HG03521 (cell line): Measurements from ENCODE around the gene ZNF175.
"Not testable (repeated sequence)": the region's sequence is repeated elsewhere in the genome, so short reads cannot be mapped to it uniquely, and the experiment has no call there.

Experiments used
- ATAC-seq: cut with Tn5 transposase; IDR thresholded peaks from one replicate; pipeline ENCODE4 v1.9.1; 2021; ENCODE audit warnings: mild to moderate bottlenecking, moderate library complexity; ENCODE audit not compliant: unreplicated experiment

Gene ZNF175

DNA sequence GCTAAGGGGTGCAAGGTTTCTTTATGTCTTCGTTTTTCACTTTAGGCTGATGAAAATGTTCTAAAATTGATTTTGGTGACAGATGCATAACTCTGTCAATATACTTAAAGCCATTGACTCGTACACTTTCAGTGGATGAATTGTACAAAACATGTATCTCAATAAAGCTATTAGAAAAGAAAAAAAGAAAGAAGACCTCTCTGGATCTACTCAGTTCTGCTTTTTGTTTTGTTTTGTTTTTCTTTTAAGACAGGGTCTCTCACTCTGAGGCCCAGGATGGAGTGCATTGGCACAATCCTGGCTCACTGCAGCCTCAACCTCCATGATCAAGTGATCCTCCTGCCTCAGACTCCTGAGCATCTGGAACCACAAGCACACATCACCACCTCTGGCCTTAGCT lies 55.6 kb downstream of the ZNF175 start:
- no peak for ATAC-seq

DNA sequence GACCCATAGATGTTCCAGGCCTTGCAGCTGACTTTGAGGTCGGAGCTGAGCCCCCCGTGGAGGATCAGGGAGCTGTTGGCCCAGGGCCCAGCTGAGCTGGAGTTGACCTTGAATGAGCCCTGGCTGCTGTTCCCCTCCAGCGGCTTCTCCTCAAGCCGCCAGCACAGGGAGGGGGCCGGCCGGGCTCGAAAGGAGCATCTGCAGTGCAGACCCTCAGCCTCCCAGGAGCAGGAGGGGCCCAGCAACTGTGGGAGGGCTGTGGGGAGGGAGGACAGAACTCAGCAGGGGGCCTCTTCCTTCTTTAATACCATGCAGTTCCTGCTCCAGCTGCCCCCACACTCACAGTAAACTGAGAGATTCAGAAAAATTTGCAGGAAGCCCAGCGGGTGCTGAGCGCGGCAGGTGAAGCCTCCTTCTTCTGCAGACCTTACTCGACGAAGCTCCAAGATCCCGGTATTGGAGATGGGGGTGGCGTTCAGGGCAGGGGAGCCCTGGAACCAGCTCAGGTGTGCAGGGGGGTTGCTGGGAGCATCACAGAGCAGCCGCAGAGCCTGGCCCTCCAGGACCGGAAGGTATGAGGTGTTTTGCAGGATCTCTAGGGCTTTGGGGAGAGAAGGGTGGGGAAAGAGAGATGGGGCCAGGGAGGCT lies 56.5 kb downstream of the ZNF175 start:
- ATAC-seq, result no peak

DNA sequence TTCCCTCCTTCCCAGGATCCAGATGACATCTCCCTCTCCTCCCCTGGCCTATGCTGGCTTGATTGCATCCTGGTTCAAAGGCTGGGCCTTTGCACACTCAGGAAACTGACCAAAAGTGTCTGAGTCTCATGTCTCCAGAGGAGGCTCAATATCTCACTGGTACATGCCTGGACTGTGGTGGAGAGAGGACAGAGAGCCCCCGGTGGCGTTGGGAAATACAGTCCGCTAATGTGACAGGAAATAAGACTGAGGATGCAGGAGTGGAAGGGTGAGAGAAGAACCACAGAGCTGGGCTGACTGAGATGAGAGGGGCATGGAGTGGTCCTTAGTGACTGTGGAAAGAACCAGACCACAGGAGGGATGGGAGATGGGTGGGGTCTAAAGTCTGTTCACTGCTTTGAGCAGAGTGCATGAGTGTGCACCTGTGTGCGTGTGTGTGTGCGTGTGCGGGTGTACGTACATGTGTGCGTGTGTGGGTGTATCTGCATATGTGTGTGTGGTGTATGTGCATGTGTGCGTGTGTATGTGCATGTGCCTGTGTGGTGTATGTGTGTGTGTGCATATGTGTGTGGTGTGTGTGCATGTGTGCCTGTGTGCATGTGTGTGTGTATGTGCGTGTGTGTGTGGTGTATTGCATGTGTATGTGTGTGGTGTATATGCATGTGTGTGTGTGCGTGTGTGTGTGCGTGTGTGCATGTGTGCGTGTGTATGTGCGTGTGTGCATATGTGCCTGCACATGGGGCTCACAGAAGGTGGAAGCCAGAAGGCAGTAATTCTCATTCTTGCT lies 57.3 kb downstream of the ZNF175 start:
- ATAC-seq, result no peak

DNA sequence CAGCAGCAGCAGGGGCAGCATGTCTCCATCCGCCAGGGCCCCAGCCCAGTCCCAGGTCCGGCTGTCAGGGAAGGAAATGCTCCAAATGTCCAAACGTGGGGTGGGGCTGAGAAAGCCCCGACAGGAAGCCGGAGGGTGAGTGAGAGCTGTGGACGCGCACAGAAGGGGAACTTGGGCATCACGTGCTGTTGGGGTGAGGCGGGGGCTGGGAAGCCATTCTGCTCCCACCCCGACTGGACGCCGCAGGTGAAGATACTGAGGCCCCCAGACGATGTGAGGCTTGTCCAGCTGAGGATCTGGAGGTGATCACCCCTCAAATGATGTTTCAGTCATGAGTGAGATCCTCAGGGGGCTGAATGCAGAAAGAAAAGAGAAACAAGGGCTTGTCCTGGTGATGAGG lies 59.2 kb downstream of the ZNF175 start, which contains the start of gene SIGLEC5:
Gene SIGLEC5 (minus strand): TSS at position 87 of the 400 bp plus-strand sequence. CDS start 66 bp downstream, at position 21.
- not testable (repeated sequence) for ATAC-seq

DNA sequence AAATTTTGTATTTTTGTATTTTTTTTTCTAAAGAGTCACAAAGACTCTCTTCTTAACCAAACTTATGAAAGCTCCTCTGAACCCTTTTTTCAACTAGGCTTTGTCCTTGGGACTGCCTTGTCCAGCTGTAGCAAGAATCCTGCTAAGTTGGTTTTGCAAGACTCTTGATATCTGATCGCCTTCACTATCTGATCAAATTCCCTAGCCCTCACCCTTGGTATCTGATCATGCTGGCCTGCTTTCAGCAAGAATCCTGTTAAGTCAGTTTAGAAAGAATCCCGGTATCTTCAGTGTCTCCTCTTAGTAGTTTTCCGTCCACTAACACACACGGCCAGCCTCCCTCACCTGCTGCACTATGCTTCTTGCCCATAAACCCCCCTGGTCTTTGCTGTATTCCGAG lies 61.0 kb downstream of the ZNF175 start:
- no peak for ATAC-seq

DNA sequence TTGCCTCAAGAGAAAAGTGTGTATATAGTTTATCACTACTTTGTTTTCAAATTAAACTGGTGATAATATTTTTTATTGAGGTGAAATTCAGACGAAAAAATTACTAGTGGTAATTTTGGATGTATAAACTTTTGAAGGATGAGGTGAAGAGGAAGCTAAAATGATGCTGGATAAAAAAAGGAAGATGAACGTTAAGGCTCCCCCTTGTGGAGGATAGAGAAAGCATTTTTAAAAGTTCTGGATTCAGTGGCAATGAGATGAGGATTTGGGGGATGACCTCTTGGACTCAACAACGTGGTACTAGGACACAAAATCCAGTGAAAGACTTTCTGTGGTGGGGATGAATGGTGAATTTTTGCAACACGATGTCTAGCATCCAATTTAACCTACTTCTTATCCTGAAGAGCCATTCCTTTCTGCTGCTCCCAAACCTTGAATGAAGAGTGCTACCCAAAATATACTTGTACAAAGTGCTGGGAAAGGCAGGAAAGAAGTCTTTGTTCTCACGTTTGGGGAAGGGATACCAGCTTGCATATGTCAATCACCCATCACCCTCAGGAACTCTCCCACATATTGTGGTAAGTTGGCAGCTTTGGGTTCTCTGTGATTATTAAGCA lies 66.4 kb downstream of the ZNF175 start:
- ATAC-seq, result no peak

DNA sequence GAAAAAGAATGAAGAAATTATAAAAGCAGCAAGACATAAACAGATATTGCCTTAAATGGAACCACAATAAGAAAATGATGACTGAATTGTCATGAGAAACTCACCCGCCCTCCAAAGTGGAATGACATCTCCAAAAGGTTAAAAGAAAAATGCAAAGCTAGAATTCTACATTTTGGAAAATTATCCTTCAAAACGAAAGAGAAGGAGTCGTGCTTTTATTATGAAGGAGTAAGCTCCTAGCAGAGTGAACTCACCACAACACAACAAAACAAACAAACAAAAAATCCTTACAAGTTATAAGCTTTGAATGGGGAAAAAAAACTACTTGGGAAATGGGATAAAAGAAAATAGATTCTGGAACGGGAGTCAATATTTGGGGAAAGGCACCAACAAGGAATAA lies 68.8 kb downstream of the ZNF175 start:
- ATAC-seq, result no peak

DNA sequence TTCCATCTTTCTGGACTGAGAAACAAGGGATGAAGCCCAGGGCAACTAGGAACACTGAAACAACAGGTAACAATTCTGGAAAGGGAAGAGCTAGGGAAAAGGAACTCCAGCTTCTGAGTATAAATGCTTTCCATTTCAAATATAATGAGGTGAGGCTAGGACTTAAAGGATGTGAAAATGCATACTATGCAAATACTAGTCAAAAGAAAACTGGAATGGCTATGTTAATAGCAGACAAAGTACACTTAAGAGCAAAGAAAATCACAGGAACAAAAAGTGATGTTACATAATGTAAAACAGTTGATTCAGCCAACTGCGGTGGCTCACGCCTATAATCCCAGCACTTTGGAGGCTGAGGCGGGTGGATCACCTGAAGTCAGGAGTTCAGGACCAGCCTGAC lies 69.3 kb downstream of the ZNF175 start:
- no peak for ATAC-seq

DNA sequence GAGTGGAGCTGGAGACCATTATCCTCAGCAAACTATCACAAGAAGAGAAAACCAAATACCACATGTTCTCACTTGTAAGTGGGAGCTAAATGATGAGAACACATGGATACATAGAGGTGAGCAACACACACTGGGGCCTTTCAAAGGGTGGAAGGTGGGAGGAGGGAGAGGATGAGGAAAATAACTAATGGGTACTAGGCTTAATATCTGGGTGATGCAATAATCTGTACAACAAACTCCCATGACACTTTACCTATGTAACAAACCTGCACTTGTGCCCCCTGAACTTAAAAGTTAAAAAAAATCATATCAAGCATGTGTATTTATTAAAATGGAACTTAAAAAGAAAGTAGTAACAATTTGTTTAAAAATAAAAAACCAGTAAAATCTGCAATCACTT lies 70.6 kb downstream of the ZNF175 start:
- ATAC-seq, result no peak
